ENCODE measurements around the gene RABGAP1L. TPM values are rescaled to one million over a fixed set of nuclear protein-coding genes. Genes with fewer than 3 reads are reported as not detected.

The RABGAP1L gene
- polyA plus RNA-seq, 3 donors, result 35.2 to 75.3 (median 63.3) TPM

DNA sequence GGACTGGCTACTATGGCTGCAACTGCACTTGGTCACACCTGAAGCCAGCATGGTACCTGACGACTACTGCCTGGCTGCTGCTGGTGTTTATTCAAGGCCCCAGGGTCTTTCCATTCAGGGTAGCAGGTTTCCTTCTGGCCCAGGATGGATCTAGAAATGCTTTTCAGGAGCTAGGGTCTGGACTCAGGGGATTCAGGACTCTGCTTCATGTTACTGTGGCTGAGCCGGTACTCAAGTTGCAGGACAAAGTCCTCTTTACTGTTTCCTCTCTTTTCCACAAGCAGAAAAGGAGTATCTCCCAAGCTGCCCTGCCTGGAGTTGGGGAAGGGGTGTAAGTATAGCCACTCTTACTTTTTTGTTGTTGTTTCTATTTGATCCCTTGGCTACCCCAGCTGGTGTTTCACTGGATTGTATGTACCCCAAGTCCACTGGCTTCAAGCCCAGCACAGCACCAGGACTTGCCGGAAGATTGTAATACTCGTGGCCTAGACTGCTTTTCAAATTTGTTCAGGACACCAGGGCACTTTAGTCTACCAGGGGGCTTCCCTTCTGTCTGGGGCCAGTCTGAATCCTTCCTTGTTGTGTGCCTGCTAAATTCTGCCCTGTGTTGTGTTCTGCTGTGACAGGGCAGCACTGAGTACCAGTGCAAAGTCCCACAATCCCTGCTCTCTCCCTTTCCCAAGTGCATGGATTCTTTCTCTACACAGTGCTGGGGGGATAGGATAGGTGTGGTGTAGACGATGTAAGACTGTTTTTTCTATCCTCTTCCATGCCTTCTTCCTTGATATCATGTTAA lies 536.9 kb downstream of the RABGAP1L start:
- Mint-ChIP-seq H3K36me3 (peaks cover 0 to 3% of the 10 kb centered on the region in 2 donors), H3K27ac (no peak overlapping the region), H3K27me3 (ENCODE audit: low read depth in 3 of 3) (no peaks in the 10 kb centered on the region), H3K4me1 (no peaks in the 10 kb centered on the region), H3K9me3 (peaks cover 0 to 2% (median 0%) of the 10 kb centered on the region in 7 donors), H3K4me3 (no peak overlapping the region)
- WGBS (ENCODE audit: insufficient coverage), result 100% methylated on average over 3 of the region's 5 CpGs
- no peak overlapping the region for H2AFZ ChIP-seq (ENCODE audit: insufficient read depth, low read depth, low read length, poor library complexity, severe bottlenecking)
- no peak overlapping the region for H3K27ac ChIP-seq (ENCODE audit: low read depth in 1 of 2, low read length in 2 of 2)
- H3K27me3 ChIP-seq (ENCODE audit: control insufficient read depth in 2 of 2, insufficient read depth in 2 of 2, low read length in 2 of 2), result no peaks in the 10 kb centered on the region
- DNase-seq, result no peak
- intact Hi-C loops (cut with micrococcal nuclease), result no loop called here
- H3K9ac ChIP-seq (ENCODE audit: insufficient read depth, low read length, poor library complexity, severe bottlenecking), result no peak overlapping the region
- no peaks in the 10 kb centered on the region for H3K36me3 ChIP-seq (replicated peaks in 1 of 2; ENCODE audit: control insufficient read depth in 1 of 2, insufficient read depth in 2 of 2, low read length in 2 of 2)
- H3K79me2 ChIP-seq (ENCODE audit: insufficient read depth, low read length), result no peaks in the 10 kb centered on the region
- no peak overlapping the region for H3K4me2 ChIP-seq (replicated peaks; ENCODE audit: extremely low read depth, low read length, poor library complexity, severe bottlenecking)
- H3K9me3 ChIP-seq (replicated peaks in 1 of 2; ENCODE audit: control insufficient read depth in 1 of 2, insufficient read depth in 1 of 2, low read length in 2 of 2), result no peaks in the 10 kb centered on the region
- H3K4me1 ChIP-seq (ENCODE audit: control insufficient read depth in 1 of 2, insufficient read depth in 2 of 2, low read length in 2 of 2), result no peaks in the 10 kb centered on the region
- H3K4me3 ChIP-seq (replicated peaks in 1 of 3; ENCODE audit: low read depth in 2 of 3, low read length in 3 of 3), result no peak overlapping the region
- TF ChIP-seq, protein P1, sequence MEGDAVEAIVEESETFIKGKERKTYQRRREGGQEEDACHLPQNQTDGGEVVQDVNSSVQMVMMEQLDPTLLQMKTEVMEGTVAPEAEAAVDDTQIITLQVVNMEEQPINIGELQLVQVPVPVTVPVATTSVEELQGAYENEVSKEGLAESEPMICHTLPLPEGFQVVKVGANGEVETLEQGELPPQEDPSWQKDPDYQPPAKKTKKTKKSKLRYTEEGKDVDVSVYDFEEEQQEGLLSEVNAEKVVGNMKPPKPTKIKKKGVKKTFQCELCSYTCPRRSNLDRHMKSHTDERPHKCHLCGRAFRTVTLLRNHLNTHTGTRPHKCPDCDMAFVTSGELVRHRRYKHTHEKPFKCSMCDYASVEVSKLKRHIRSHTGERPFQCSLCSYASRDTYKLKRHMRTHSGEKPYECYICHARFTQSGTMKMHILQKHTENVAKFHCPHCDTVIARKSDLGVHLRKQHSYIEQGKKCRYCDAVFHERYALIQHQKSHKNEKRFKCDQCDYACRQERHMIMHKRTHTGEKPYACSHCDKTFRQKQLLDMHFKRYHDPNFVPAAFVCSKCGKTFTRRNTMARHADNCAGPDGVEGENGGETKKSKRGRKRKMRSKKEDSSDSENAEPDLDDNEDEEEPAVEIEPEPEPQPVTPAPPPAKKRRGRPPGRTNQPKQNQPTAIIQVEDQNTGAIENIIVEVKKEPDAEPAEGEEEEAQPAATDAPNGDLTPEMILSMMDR (IDR thresholded peaks at IDR 0.05), result no peak
- no peaks in the 10 kb centered on the region for H4K20me1 ChIP-seq (ENCODE audit: insufficient read depth, low read length)

DNA sequence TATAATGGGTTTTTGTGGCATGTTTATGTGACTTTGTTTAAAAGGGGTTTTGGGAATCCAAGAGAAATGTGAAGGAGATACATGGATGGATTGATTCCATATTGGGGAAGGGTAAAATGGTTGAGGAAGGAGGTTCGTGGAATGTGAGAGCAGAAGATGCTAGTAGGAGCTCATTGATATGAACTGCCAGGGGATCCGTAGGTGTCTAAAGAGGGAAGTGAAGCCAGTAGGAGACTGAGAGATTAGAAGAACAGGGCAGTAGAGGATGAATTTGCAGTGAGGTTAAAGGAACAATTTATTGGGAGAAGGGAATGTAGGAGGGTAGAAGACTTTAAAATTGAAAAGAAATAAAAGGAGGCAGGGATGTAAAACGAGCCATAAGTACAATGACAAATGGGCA lies 541.0 kb downstream of the RABGAP1L start:
- no peaks in the 10 kb centered on the region for H3K9me3 Mint-ChIP-seq
- no peak overlapping the region for H3K4me3 Mint-ChIP-seq
- H3K27ac Mint-ChIP-seq, result no peak overlapping the region
- TF ChIP-seq, protein P1 (IDR thresholded peaks at IDR 0.05), result no peak
- H3K36me3 Mint-ChIP-seq, result peaks cover 0 to 2% of the 10 kb centered on the region in 2 donors
- no peak overlapping the region for H3K4me2 ChIP-seq (replicated peaks; ENCODE audit: extremely low read depth, low read length, poor library complexity, severe bottlenecking)
- H3K9me3 ChIP-seq (replicated peaks in 1 of 2; ENCODE audit: control insufficient read depth in 1 of 2, insufficient read depth in 1 of 2, low read length in 2 of 2), result no peaks in the 10 kb centered on the region
- H3K27me3 Mint-ChIP-seq (ENCODE audit: low read depth in 3 of 3), result no peaks in the 10 kb centered on the region
- no peaks in the 10 kb centered on the region for H3K4me1 Mint-ChIP-seq
- intact Hi-C loops (cut with micrococcal nuclease), result no loop called here
- DNase-seq, result no peak
- no peaks in the 10 kb centered on the region for H4K20me1 ChIP-seq (ENCODE audit: insufficient read depth, low read length)
- H3K4me1 ChIP-seq (ENCODE audit: control insufficient read depth in 1 of 2, insufficient read depth in 2 of 2, low read length in 2 of 2), result no peaks in the 10 kb centered on the region
- no peak overlapping the region for H2AFZ ChIP-seq (ENCODE audit: insufficient read depth, low read depth, low read length, poor library complexity, severe bottlenecking)
- WGBS (ENCODE audit: insufficient coverage), result 88% methylated on average over 2 of the region's 3 CpGs
- H3K4me3 ChIP-seq (replicated peaks in 1 of 3; ENCODE audit: low read depth in 2 of 3, low read length in 3 of 3), result no peak overlapping the region
- no peak overlapping the region for H3K27ac ChIP-seq (ENCODE audit: low read depth in 1 of 2, low read length in 2 of 2)
- no peak overlapping the region for H3K9ac ChIP-seq (ENCODE audit: insufficient read depth, low read length, poor library complexity, severe bottlenecking)
- H3K36me3 ChIP-seq (replicated peaks in 1 of 2; ENCODE audit: control insufficient read depth in 1 of 2, insufficient read depth in 2 of 2, low read length in 2 of 2), result no peaks in the 10 kb centered on the region
- no peaks in the 10 kb centered on the region for H3K79me2 ChIP-seq (ENCODE audit: insufficient read depth, low read length)
- no peaks in the 10 kb centered on the region for H3K27me3 ChIP-seq (ENCODE audit: control insufficient read depth in 2 of 2, insufficient read depth in 2 of 2, low read length in 2 of 2)

All from CD14-positive monocyte (primary cell).